SK-N-SH treated with all-trans-retinoic acid at 6 μM for 48 hours (cell line): ENCODE measurements around the gene SNIP1.

Experiments used
- ATAC-seq: fragments of 200-7000 bp; cut with Tn5 transposase; 3 replicates; pipeline ENCODE4 v1.9.1; 2020; ENCODE audit warnings: mild to moderate bottlenecking, moderate library complexity
- ARNTL ChIP-seq: fragments of 450-650 bp; formaldehyde crosslinking; IDR thresholded peaks from 2 replicates; pipeline ENCODE4 v1.5.0; 2020; ENCODE audit warnings: low read depth, mild to moderate bottlenecking, moderate library complexity, borderline replicate concordance
- BACH2 ChIP-seq: fragments of 250-450 bp; sonication (Bioruptor Pico); IDR thresholded peaks from 2 replicates; pipeline ENCODE4 v1.9.0; 2021; ENCODE audit warnings: mild to moderate bottlenecking, borderline replicate concordance
- ESRRG ChIP-seq: fragments of 250-450 bp; sonication (Bioruptor Pico); IDR thresholded peaks from 2 replicates; pipeline ENCODE4 v1.6.1; 2021; ENCODE audit warnings: mild to moderate bottlenecking
- GLIS3 ChIP-seq: fragments of 250-450 bp; sonication (Bioruptor Pico); IDR thresholded peaks from 2 replicates; pipeline ENCODE4 v1.5.0; 2020; ENCODE audit warnings: mild to moderate bottlenecking, moderate library complexity
- ISL1 ChIP-seq: fragments of 250-450 bp; sonication (Bioruptor Pico); IDR thresholded peaks from 2 replicates; pipeline ENCODE4 v2.1.2; 2022; ENCODE audit warnings: mild to moderate bottlenecking, moderate library complexity
- OSR1 ChIP-seq: fragments of 250-450 bp; sonication (Bioruptor Pico); IDR thresholded peaks from 2 replicates; pipeline ENCODE4 v1.8.0; 2022; ENCODE audit warnings: moderate library complexity, mild to moderate bottlenecking, inconsistent platforms
- PPARA ChIP-seq: fragments of 250-450 bp; sonication (Bioruptor Pico); IDR thresholded peaks from 2 replicates; pipeline ENCODE4 v1.5.0; 2020; ENCODE audit warnings: mild to moderate bottlenecking, borderline replicate concordance
- RARB ChIP-seq: fragments of 250-450 bp; sonication (Bioruptor Pico); IDR thresholded peaks from 2 replicates; pipeline ENCODE4 v1.8.0; 2021; ENCODE audit warnings: mild to moderate bottlenecking, moderate library complexity
- SNAI2 ChIP-seq: fragments of 250-450 bp; sonication (Bioruptor Pico); IDR thresholded peaks from 2 replicates; pipeline ENCODE4 v1.5.0; 2020; ENCODE audit warnings: mild to moderate bottlenecking, moderate library complexity
- TCF4 ChIP-seq: fragments of 250-450 bp; sonication (Bioruptor Pico); IDR thresholded peaks from 2 replicates; pipeline ENCODE4 v1.8.0; 2021; ENCODE audit warnings: mild to moderate bottlenecking, moderate library complexity, borderline replicate concordance
- TOX ChIP-seq: fragments of 250-450 bp; sonication (Bioruptor Pico); IDR thresholded peaks from 2 replicates; pipeline ENCODE4 v1.8.0; 2021; ENCODE audit warnings: mild to moderate bottlenecking, moderate library complexity, borderline replicate concordance
- ZC3H10 ChIP-seq: fragments of 250-450 bp; sonication (Bioruptor Pico); IDR thresholded peaks from 2 replicates; pipeline ENCODE4 v1.5.1; 2021; ENCODE audit warnings: mild to moderate bottlenecking, moderate library complexity
- ZFP3 ChIP-seq: fragments of 250-450 bp; sonication (Bioruptor Pico); IDR thresholded peaks from 2 replicates; pipeline ENCODE4 v1.5.0; 2020; ENCODE audit warnings: mild to moderate bottlenecking, moderate library complexity
- ZFP30 ChIP-seq: fragments of 450-650 bp; formaldehyde crosslinking; IDR thresholded peaks from 2 replicates; pipeline ENCODE4 v1.5.0; 2022; ENCODE audit warnings: mild to moderate bottlenecking, moderate library complexity
- ZNF8 ChIP-seq: fragments of 450-650 bp; formaldehyde crosslinking; IDR thresholded peaks from 2 replicates; pipeline ENCODE4 v1.5.0; 2020; ENCODE audit warnings: mild to moderate bottlenecking, moderate library complexity
- TF ChIP-seq, protein P1 (sequence below): fragments of 250-450 bp; sonication (Bioruptor Pico); IDR thresholded peaks from 2 replicates; pipeline ENCODE4 v1.5.0; 2020; ENCODE audit warnings: mild to moderate bottlenecking, moderate library complexity
- TF ChIP-seq, protein P2 (sequence below): fragments of 250-450 bp; sonication (Bioruptor Pico); IDR thresholded peaks from 2 replicates; pipeline ENCODE4 v1.8.0; 2020; ENCODE audit warnings: mild to moderate bottlenecking, moderate library complexity, borderline replicate concordance
- TF ChIP-seq, protein P3 (sequence below): fragments of 250-450 bp; sonication (Bioruptor Pico); IDR thresholded peaks from 2 replicates; pipeline ENCODE4 v1.8.0; 2021; ENCODE audit warnings: low read depth, mild to moderate bottlenecking, moderate library complexity, borderline replicate concordance
- TF ChIP-seq, protein P4 (sequence below): fragments of 250-450 bp; sonication (Bioruptor Pico); IDR thresholded peaks from 2 replicates; pipeline ENCODE4 v1.5.1; 2021; ENCODE audit warnings: mild to moderate bottlenecking, moderate library complexity
- TF ChIP-seq, protein P5 (sequence below): fragments of 250-450 bp; sonication (Bioruptor Pico); IDR thresholded peaks from 2 replicates; pipeline ENCODE4 v1.5.1; 2020; ENCODE audit warnings: low read depth, mild to moderate bottlenecking, moderate library complexity

Gene SNIP1

DNA sequence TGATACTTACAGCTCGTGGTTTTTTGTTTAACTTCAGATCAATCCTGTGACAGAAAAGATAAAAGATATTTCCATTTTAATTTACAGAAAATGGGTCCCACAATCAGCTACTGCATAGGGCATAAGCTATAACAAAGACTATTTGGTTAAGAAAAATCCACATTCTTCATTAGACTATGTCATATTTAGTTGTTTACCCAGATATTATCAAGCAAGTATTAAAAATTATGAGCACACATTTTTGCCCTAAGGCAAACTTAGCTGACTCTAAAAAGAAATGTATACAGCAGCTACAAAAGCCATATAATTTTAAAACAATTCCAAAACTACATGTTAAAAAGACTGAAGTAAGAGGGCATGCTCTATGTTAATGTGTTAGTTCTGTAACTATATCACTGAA, 58.2 kb downstream of the SNIP1 start:
- ATAC-seq, result no peak
- TF ChIP-seq OSR1 (CRISPR knock-in tag) (no peak), TOX (CRISPR knock-in tag) (no peak), ZFP3 (CRISPR knock-in tag) (no peak), GLIS3 (no peak), ZC3H10 (CRISPR knock-in tag) (no peak), ZFP30 (CRISPR knock-in tag) (no peak), SNAI2 (CRISPR knock-in tag) (no peak), ISL1 (CRISPR knock-in tag) (no peak)
- TF ChIP-seq, protein P1, sequence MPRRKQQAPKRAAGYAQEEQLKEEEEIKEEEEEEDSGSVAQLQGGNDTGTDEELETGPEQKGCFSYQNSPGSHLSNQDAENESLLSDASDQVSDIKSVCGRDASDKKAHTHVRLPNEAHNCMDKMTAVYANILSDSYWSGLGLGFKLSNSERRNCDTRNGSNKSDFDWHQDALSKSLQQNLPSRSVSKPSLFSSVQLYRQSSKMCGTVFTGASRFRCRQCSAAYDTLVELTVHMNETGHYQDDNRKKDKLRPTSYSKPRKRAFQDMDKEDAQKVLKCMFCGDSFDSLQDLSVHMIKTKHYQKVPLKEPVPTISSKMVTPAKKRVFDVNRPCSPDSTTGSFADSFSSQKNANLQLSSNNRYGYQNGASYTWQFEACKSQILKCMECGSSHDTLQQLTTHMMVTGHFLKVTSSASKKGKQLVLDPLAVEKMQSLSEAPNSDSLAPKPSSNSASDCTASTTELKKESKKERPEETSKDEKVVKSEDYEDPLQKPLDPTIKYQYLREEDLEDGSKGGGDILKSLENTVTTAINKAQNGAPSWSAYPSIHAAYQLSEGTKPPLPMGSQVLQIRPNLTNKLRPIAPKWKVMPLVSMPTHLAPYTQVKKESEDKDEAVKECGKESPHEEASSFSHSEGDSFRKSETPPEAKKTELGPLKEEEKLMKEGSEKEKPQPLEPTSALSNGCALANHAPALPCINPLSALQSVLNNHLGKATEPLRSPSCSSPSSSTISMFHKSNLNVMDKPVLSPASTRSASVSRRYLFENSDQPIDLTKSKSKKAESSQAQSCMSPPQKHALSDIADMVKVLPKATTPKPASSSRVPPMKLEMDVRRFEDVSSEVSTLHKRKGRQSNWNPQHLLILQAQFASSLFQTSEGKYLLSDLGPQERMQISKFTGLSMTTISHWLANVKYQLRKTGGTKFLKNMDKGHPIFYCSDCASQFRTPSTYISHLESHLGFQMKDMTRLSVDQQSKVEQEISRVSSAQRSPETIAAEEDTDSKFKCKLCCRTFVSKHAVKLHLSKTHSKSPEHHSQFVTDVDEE (CRISPR knock-in tag), result no peak
- TF ChIP-seq, protein P2, sequence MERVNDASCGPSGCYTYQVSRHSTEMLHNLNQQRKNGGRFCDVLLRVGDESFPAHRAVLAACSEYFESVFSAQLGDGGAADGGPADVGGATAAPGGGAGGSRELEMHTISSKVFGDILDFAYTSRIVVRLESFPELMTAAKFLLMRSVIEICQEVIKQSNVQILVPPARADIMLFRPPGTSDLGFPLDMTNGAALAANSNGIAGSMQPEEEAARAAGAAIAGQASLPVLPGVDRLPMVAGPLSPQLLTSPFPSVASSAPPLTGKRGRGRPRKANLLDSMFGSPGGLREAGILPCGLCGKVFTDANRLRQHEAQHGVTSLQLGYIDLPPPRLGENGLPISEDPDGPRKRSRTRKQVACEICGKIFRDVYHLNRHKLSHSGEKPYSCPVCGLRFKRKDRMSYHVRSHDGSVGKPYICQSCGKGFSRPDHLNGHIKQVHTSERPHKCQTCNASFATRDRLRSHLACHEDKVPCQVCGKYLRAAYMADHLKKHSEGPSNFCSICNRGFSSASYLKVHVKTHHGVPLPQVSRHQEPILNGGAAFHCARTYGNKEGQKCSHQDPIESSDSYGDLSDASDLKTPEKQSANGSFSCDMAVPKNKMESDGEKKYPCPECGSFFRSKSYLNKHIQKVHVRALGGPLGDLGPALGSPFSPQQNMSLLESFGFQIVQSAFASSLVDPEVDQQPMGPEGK (CRISPR knock-in tag), result no peak
- TF ChIP-seq, protein P3, sequence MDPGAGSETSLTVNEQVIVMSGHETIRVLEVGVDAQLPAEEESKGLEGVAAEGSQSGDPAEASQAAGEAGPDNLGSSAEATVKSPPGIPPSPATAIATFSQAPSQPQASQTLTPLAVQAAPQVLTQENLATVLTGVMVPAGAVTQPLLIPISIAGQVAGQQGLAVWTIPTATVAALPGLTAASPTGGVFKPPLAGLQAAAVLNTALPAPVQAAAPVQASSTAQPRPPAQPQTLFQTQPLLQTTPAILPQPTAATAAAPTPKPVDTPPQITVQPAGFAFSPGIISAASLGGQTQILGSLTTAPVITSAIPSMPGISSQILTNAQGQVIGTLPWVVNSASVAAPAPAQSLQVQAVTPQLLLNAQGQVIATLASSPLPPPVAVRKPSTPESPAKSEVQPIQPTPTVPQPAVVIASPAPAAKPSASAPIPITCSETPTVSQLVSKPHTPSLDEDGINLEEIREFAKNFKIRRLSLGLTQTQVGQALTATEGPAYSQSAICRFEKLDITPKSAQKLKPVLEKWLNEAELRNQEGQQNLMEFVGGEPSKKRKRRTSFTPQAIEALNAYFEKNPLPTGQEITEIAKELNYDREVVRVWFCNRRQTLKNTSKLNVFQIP (CRISPR knock-in tag), result no peak
- TF ChIP-seq, protein P4, sequence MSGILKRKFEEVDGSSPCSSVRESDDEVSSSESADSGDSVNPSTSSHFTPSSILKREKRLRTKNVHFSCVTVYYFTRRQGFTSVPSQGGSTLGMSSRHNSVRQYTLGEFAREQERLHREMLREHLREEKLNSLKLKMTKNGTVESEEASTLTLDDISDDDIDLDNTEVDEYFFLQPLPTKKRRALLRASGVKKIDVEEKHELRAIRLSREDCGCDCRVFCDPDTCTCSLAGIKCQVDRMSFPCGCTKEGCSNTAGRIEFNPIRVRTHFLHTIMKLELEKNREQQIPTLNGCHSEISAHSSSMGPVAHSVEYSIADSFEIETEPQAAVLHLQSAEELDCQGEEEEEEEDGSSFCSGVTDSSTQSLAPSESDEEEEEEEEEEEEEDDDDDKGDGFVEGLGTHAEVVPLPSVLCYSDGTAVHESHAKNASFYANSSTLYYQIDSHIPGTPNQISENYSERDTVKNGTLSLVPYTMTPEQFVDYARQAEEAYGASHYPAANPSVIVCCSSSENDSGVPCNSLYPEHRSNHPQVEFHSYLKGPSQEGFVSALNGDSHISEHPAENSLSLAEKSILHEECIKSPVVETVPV, result no peak

DNA sequence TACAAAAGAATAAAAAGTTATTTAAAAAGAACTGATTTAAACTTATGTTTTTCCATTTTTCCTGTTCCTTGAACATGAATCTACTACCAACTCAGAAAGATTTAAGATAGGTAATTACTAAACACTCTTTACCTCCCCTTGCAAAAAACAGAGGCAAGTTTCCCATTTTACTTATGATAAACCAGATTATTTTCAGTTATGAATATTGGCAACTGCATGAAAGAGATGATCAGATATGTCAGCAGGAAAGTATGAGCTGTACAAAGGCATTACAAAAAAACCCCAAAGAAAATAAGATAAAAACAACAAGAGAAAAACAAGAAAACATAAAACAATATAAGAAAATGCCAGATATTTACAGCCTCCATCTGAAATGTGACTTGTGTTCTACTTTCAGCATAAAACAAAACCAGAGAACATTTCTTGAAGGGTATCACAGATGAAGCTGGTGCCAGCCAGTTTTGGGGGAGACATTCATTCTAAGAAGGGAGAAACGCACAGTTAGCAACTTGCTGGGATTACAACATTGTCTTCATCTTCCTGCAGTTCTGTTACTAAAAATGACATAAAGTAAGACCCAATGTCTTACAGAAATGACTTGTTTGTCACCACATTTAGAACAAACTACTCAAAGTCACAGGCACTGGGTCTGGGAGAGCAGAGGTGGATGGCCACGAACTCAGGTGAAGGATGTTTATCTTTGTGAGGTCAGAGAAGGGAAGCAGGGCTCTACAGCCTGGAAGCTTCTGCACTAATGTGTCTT, 60.6 kb downstream of the SNIP1 start:
- TF ChIP-seq PPARA (CRISPR knock-in tag) (no peak), ZFP30 (CRISPR knock-in tag) (no peak), ARNTL (CRISPR knock-in tag) (no peak), RARB (no peak), ZFP3 (CRISPR knock-in tag) (no peak), ESRRG (CRISPR knock-in tag) (no peak), TCF4 (CRISPR knock-in tag) (no peak), TOX (CRISPR knock-in tag) (no peak), SNAI2 (CRISPR knock-in tag) (no peak), ZNF8 (no peak), ISL1 (CRISPR knock-in tag) (no peak)
- TF ChIP-seq, protein P2 (CRISPR knock-in tag), result no peak
- no peak for ATAC-seq

DNA sequence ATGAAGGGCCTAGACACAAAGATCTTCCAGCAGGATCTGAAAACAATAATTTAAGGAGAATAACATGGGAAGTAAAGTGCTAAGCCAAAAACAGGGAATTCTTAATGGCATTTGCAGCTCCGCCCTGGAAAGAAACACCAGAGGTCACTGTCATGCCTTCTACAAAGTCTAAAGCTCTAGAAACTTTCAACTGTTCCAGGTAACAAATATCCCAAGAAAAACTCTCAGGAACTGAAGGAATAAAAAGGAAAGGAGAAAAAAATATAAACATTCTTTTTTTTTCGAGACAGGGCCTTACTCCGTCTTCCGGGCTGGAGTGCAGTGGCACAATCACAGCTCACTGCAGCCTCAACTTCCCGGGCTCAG, 66.5 kb downstream of the SNIP1 start:
- no peak for ATAC-seq
- TF ChIP-seq, protein P3 (CRISPR knock-in tag), result no peak
- TF ChIP-seq, protein P5, sequence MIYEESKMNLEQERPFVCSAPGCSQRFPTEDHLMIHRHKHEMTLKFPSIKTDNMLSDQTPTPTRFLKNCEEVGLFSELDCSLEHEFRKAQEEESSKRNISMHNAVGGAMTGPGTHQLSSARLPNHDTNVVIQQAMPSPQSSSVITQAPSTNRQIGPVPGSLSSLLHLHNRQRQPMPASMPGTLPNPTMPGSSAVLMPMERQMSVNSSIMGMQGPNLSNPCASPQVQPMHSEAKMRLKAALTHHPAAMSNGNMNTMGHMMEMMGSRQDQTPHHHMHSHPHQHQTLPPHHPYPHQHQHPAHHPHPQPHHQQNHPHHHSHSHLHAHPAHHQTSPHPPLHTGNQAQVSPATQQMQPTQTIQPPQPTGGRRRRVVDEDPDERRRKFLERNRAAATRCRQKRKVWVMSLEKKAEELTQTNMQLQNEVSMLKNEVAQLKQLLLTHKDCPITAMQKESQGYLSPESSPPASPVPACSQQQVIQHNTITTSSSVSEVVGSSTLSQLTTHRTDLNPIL (CRISPR knock-in tag), result no peak
- TF ChIP-seq GLIS3, result no peak
- TF ChIP-seq BACH2 (CRISPR knock-in tag), result no peak
- no peak for TF ChIP-seq ESRRG (CRISPR knock-in tag)
- TF ChIP-seq, protein P1 (CRISPR knock-in tag), result no peak
- TF ChIP-seq ZFP30 (CRISPR knock-in tag), result no peak
- TF ChIP-seq RARB, result no peak
